Measurements from ENCODE around the gene C22orf15.

The C22orf15 gene

DNA sequence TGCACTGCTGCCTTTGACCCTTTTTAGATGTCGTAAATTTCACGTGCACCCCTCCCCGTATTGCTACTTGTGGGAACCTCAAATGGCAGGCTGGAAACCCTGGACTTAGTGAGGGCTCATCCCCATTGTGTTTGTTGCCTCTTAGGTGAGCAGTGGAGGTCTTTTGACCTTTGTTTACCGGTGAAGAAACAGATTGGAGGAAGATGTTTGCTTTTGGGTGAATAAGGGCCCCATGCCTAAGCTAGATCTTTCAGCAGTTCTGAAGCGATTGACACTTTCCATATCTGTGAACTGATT lies 24.8 kb downstream of the C22orf15 start:
- DNase-seq (ENCODE audit: low spot score), result no peak

DNA sequence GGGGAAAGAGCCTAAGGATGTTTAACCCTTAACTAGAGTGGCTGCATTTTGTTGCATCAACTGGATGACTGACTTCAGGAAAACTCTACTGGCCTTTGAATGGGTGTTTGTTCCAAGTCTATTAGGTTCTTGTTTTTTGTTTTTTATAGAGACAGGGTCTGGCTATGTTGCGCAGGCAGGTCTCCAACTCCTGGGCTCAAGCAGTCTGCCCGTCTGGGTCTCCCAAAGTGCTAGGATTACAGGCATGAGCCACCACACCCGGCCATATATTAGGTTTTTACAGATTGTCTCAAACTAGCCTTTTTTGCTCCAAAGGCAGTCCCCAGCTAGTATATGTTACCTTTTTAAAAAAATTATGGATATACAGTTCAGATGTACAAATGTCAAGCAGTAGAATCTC lies 25.1 kb downstream of the C22orf15 start:
- DNase-seq (ENCODE audit: low spot score), result no peak

DNA sequence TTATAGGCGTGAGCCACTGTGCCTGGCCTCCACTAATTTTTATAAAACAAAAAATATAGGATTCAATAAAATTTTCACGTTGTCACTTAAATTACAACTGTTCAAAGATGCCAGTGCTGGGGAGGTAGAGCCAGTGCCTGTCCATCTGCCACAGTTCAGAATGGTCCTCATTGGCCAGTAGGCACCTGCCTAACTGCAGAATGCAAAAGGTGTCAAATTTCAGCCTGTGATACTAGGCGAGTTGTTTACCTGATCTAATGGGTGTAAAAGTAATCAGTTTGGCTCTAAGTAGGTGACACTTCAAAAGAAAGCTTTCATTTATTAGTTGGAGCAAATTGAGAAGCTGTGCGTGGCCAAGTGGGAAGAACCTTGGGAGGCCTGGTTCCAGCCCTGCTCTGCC lies 26.3 kb downstream of the C22orf15 start:
- DNase-seq (ENCODE audit: low spot score), result no peak

DNA sequence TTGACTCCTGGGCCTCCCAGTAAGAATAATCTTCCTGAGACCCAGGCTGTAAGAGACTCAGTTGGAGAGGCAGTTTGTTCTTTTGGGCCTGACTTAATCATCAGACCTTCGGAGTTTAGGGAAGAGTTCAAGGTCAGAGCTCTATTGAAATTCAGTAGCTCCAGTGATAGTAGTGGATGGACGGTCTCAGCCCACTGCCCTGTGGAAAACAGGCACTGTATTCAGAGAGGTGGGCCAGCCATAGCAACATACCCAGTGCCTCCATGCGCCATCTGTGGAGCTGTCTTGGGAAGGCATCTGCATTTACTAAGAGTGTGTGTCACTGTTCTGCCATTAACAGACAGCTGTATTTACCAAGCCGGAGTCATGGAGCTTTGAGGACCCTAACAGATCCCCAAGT lies 26.8 kb downstream of the C22orf15 start:
- no peak for DNase-seq (ENCODE audit: low spot score)

DNA sequence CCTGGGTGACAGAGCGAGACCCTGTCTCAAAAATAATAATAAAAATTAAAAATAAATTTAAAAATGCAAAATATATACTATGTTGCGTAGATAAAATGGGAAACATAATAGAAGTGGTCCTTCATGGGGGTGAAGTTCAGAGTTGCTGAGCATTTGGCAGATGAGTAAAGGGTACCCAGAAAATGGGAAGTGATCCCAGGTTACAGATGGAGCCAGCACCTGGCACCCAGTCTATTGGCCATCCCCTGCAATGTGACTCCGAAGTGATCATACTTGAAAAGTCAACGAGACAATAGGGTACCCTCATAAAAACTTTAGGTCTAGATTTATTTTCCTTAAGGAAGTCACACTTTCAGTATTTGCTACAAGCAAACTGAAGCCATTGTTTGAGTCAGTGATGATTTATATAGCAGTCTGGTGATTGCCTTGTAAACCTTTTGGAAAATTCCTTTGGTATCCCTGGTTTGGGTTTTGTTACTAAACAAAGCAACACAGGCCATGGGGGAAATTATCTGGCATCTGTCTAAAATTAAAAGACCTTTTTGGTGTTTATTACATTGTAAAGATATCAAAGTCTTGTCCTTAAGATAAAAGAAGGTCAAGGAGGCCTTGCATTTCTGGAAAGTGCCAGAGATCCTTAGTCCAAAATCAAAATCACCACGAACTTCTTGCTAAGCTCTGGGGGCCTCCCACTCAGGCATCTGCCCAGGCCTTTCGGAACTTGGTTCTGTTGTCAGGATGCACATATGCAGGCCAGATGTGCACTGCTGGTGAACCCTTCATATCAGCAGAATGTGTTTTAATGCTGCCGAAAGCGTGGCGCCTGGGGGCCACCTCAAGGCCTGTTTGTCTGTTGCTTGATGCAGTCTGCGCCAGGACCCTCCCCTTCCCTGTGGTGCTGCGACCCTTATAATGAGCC lies 28.3 kb downstream of the C22orf15 start:
- no peak for DNase-seq (ENCODE audit: low spot score)

DNA sequence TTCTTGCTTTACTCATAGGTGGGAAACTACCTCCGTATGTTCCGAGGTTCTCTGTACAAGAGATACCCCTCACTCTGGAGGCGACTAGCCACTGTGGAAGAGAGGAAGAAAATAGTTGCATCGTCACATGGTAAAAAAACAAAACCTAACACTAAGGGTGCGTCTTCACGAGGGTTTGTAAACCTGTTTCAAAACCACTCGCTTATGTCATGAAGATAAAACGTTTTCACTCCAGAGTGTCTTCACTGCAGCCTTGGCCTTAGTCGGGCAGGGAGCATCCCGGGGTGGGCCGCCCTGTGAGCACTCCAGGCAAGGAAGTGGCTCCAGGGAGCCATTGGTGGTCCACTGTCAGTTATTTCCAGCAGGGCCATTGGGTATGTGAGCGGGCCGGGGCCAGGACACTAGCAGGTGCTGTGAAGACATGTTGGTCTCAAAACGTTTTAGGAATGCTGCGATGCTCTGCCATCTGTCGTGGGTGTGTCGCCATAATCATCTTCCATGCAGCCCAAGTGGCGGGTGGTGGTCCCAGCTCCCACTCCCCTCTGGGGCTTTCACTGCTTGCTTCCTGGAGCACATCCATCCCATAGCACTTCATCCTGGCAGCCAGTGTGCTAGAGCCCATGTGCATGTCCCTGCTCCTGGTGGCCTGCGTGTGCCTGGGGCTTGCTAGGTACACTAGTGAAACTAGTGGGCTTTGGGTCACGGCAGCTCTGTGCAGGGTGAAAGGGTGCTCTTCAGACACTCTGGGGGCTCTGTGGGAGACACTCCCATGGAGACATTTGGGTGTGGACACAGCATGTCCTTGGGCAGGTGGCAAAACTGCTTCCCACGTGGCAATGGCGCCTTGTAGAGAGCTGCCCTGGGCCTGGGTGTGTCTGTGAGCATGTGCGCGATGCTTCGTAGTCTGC lies 29.2 kb downstream of the C22orf15 start:
- no peak for DNase-seq (ENCODE audit: low spot score)

DNA sequence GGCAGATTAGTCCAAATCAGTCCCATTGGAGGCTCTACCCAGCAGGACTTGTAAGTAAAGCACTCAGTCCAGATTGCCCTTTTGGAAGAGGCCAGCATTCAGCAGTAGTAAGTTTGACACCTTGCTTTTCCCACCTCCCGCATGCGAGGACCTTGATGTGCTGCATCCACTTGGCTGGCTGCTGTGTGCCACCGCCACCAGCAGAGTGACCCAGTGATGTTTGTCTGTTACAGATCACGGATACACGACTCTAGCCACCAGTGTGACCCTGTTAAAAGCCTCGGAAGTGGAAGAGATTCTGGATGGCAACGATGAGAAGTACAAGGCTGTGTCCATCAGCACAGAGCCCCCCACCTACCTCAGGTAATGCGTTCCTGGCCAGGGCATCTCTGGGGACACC lies 30.5 kb downstream of the C22orf15 start:
- no peak for DNase-seq (ENCODE audit: low spot score)

DNA sequence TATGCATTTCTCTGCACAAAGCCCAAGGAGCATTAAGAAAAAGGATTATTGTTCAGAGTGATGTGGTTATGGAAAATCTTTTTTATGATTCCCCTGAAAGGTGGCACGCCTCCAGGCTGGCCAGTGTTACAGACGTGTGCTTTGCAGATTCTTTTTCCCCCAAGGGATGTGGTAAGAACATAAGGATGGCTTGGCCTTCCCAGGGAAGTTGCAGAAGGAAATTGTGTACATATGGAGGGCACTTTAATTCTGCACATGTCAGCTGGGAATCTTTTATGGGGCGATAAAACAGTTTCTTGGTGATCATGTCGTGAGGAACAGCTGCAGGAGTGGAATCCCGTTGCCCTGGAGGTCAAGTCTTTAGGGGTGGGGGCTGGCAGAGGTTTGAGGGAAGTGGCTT lies 33.7 kb downstream of the C22orf15 start:
- no peak for DNase-seq (ENCODE audit: low spot score)

DNA sequence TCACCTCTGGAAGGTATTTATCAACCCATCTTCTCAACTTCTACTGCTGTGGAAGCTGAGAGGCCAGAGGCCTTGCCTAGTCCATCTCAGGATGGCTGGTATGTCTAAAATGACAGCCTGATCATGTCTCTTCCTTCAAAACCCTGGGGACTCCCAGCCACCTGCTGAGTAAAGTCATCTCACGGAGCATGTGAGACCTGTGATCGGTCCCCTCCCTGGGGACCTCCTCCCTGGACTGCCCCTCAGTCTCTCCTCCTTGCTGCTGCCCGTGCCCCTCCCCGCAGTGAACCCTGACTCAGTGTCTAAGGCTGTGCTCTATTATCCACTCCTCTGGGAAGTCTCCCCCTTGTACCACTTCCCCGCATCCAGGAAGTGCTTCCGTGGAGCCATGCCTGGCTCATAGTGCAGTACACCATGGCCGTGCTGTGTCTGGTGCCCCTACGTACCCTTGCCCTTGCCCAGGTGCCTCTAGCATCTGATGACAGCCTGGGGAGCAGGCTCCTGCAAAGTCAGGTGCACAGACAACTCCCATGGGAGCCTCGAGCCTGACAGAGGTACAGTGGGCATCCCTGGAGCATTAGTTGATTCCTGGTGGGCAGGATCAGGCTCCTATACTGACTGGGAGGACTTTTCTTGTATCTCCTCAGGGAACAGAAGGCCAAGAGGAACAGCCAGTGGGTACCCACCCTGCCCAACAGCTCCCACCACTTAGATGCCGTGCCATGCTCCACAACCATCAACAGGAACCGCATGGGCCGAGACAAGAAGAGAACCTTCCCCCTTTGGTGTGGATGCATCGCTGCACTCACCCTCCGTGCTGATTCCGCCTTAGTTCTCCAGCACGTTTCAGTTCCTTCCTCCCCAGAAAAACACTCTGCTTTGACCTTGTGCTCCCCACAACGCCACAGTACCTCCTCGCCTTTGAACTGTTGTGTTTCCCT lies 37.8 kb downstream of the C22orf15 start:
- DNase-seq (ENCODE audit: low spot score), result no peak

DNA sequence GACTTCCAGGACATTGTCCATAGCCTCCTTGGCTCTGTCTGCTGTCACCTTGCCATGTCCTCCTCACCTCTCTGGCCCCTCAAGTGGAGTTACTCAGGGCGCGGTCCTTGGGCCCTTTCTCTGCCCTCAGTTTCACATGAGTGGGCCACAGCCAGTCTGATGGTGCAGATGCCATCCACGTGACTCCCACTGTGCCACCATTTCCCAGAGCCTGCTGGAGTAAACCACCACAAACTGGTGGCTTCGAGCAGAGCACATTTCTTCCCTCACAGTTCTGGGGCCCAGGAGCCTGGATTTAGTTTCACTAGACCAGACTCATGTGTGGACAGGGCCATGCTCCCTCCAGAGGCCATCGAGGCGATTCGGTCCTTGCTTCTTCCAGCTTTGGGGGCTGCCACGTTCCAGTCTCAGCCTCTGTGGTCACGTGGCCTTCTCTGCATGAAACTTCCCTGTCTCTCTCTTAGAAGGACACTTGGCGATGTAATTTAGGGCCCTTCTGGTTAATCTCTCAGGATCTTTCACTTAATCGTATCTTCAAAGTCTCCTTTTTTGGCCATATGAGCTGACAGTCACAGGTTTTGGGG lies 38.5 kb downstream of the C22orf15 start:
- DNase-seq (ENCODE audit: low spot score), result no peak

DNA sequence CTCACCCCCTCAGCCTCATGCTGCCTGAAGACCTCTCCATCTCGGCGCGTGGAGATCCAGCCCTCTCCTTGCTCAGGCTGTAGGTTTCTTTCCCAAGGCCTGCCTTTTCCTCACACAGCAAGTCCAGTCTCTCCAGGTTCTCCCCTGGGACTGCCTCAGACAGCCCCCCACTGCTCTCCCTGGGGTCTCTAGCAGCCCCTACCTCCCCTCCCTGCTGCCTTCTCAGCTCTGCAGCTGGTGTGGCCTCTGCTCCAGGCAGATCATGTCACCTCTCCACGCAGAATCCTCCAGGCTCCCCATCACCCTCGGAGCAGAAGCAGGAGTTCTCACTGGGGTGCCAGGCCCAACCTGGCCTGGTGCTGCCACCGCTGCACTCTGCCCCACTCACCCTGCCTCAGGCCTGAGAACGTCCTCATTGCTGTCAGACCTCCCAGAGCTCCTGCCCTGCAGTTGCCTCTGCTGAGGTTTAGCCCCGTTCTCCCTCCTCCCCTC lies 39.1 kb downstream of the C22orf15 start:
- DNase-seq (ENCODE audit: low spot score), result no peak

DNA sequence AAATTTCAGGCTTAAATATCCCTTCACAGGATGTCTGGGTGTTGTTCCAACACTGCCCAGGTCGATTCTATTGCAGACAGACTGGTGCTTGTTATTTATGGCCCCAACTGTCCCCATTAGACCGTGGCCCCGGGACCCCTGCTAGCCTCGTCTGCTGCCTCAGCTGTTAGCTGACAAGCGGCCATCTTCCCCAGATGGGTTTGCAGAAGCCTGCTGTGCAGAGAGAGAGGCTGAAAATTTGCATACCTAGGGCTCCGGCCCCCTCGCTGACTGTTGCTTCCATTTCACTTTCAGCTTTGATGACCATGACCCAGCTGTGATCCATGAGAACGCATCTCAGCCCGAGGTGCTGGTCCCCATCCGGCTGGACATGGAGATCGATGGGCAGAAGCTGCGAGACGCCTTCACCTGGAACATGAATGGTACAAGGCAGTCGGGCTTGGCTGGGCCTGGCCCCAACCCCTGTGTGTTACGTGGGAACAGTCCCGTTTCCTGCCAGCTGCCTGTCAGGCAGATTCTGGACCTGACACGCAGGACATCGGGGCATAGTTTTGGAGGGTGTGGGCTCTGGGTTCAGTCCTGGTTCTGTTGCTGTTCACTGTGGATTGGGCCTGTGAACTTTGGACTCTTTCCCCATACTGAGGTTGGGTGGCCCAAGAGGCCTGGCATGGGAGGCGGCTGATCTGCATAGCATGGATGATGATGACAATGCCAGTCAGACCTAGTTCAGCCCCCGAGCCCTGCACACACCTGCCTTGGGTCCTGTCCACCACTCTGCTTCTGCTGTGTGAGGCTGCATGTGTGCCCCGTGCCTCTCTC lies 40.4 kb downstream of the C22orf15 start:
- DNase-seq (ENCODE audit: low spot score), result no peak

DNA sequence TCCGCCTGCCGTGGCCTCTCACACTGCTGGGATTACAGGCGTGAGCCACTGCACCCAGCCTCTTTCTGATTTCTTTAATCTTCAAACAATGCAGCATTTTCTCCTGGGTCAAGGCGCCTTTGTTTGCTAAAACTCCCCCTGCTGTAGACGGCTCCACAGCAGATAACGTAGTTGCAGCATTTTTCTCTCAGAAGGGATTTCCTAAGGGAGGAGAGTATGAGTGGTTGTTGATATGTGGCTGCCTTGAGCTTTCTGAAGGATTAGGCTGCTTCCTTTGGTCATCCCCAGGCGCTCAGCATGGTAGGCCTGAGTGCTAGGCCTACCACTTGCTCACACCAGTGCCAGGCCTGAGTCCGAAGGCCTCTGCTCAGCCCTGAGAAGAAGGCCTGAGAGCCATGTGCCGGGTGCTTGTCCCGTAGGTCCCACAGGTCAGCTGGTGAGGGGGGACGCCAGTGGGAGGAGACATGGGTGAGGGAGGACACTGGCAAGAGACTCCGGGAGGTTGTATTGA lies 42.0 kb downstream of the C22orf15 start:
- no peak for DNase-seq (ENCODE audit: low spot score)

DNA sequence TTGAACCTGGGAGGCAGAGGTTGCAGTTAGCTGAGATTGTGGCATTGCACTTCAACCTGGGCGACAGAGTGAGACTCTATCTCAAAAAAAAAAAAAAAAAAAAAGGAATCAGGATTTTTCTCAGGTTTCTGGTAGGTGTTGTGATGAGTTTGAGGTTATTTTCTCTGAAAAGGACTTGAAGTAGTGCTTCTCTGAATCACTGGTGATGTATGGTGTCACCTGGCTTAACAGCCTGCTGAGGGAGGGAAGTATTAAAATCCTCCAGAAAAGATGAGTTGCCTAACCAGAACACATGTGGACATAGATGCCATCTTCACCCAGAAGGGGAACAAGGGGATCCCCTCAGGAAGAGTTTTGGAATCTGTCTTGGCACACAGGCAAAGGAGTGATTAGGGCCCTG lies 44.0 kb downstream of the C22orf15 start:
- no peak for DNase-seq (ENCODE audit: low spot score)

DNA sequence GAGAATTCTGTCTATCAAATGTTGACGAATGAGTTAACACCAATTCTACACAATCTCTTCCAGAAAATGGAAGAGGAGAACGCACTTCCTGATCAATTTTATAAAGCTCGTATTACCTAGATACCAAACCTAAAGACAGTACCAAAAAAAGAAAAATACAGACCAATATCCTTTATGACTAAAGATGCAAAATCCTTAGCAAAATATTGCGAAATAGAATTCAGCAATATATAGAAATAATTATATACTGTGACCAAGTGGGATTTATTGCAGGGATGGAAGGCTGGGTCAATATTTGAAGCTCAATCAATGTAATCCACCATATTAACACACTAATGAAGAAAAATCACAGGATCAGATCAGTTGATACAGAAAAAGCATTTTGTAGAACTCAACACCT lies 49.6 kb downstream of the C22orf15 start:
- DNase-seq (ENCODE audit: low spot score), result no peak
